Activated gamma-delta T cell (primary cell): ENCODE measurements around the gene ADAMTS12.
"Not testable (repeated sequence)": the region's sequence is repeated elsewhere in the genome, so short reads cannot be mapped to it uniquely, and the experiment has no call there.

Experiments used
- DNase-seq: peaks from one replicate; lab custom pipeline; 2025; lab: John Stamatoyannopoulos, UW
- total RNA-seq, 2 donors: gene quantifications; one replicate each; lab custom pipeline; 2026; lab: John Stamatoyannopoulos, UW

Gene ADAMTS12
- total RNA-seq: 0.10 to 0.26 reads per million in 2 donors

- DNase-seq: no peak
Observed at GRCh38 chr5:33891788-33892619, at the start of gene ADAMTS12. Gene ADAMTS12 (minus strand): TSS chr5:33891990. CDS start chr5:33891856, 134 bp downstream.

- no peak for DNase-seq
Observed at GRCh38 chr5:33941090-33941489, 49.3 kb upstream of the ADAMTS12 start.

- DNase-seq: no peak
Observed at GRCh38 chr5:33939556-33940262, 47.9 kb upstream of the ADAMTS12 start.

- DNase-seq: no peak
Observed at GRCh38 chr5:33938881-33939280, 47.1 kb upstream of the ADAMTS12 start.

- no peak for DNase-seq
Observed at GRCh38 chr5:33938507-33938796, 46.7 kb upstream of the ADAMTS12 start.

GRCh38 chr5:33937707-33938506 lies 46.1 kb upstream of the ADAMTS12 start:
- no peak for DNase-seq

GRCh38 chr5:33937017-33937706 lies 45.4 kb upstream of the ADAMTS12 start:
- no peak for DNase-seq

GRCh38 chr5:33936381-33937016 lies 44.7 kb upstream of the ADAMTS12 start, which contains the start of gene RXFP3:
Gene RXFP3 (plus strand): TSS chr5:33936386. CDS start chr5:33936741, 355 bp downstream.
- no peak for DNase-seq

GRCh38 chr5:33936004-33936380 lies 44.2 kb upstream of the ADAMTS12 start:
- no peak for DNase-seq

GRCh38 chr5:33934176-33934575 lies 42.4 kb upstream of the ADAMTS12 start:
- no peak for DNase-seq

GRCh38 chr5:33933723-33934169 lies 42.0 kb upstream of the ADAMTS12 start:
- no peak for DNase-seq

- DNase-seq: no peak
Observed at GRCh38 chr5:33931136-33931535, 39.3 kb upstream of the ADAMTS12 start.

- no peak for DNase-seq
Observed at GRCh38 chr5:33929925-33930690, 38.3 kb upstream of the ADAMTS12 start.

- DNase-seq: no peak
Observed at GRCh38 chr5:33928283-33928682, 36.5 kb upstream of the ADAMTS12 start.

GRCh38 chr5:33927685-33928084 lies 35.9 kb upstream of the ADAMTS12 start:
- DNase-seq: no peak

- DNase-seq: no peak
Observed at GRCh38 chr5:33925278-33925677, 33.5 kb upstream of the ADAMTS12 start.

- no peak for DNase-seq
Observed at GRCh38 chr5:33921002-33921401, 29.2 kb upstream of the ADAMTS12 start.

GRCh38 chr5:33914844-33915243 lies 23.1 kb upstream of the ADAMTS12 start:
- DNase-seq: not testable (repeated sequence)

GRCh38 chr5:33906248-33906647 lies 14.5 kb upstream of the ADAMTS12 start:
- not testable (repeated sequence) for DNase-seq

- DNase-seq: no peak
Observed at GRCh38 chr5:33905381-33905780, 13.6 kb upstream of the ADAMTS12 start.
